ENCODE measurements around the gene E2F4. TPM values are rescaled to one million over a fixed set of nuclear protein-coding genes. Genes with fewer than 3 reads are reported as not detected.

Gene E2F4
- polyA plus RNA-seq, 2 of the 4 experiments (the other 2 are of a cell fraction): 65.1 to 66.6 TPM

DNA sequence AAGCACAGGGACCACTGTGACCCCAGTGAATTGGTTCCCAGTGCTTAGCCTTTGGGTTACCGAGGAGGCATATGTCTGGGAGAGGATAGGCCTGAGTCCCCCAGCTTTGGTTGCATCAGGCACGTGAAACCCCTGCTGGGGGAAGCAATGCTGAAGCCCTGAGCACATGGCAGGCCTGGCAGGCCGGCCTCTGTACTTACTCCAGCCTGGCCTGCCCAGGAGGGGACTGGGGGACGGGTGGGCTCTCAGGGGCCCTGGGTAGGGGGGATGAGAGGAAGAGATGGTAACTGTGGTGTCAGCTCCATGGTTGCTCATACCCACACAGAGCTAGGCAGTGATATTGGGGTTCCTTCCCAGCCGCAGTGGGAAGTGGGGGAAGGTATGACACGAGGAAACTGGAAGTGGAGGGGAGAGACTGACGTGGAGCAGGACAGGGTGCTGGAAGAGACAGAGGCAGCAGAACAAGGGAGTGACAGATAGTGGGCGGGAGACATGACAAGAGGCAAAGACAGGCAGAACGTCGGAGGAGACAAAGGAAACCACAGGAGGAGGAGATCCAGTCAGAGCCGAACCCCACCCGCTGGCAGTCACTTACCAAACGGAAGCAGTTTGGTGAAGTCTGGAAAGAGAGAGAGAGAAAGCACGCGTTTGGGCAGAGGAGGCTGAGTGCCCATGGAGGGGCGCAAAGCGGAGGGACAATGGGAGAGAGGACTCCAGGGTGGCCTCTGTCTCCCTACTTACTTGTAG, 44.0 kb downstream of the E2F4 start:
- DNase-seq (ENCODE audit: low read depth in 1 of 2, low spot score in 1 of 2) (no peak), FAIRE-seq (no peak), ATAC-seq (no peak; a peak in 1 of 6 replicates)
- ChIA-PET CTCF (interaction anchor here (0.6 to 14.1 kb wide), 3 partner anchors 9 to 192 kb away, joined by 3 to 138 read pairs (median 5); partner anchors contain the start of genes FHOD1, SLC9A5 and TMEM208), POLR2A (interaction anchor here (0.5 to 3.1 kb wide), 4 partner anchors 8 to 32 kb away, joined by 3 to 20 read pairs (median 3); partner anchors contain the start of genes FHOD1 and TMEM208)
- Histone ChIP-seq H3K4me1 (peaks cover 13% of the 10 kb centered on the region), H3K4me3 (no peak overlapping the region), H3K9me3 (no peaks in the 10 kb centered on the region), H3K4me2 (no peak overlapping the region), H3K27ac (no peak overlapping the region; a peak in 1 of 6 replicates)
- TF ChIP-seq HMGXB4 (CRISPR knock-in tag; IDR thresholded peaks at IDR 0.05; ENCODE audit: borderline replicate concordance) (no peak), HOXA7 (CRISPR knock-in tag; IDR thresholded peaks at IDR 0.05) (no peak), POLR2A (IDR thresholded peaks at IDR 0.05; ENCODE audit: low read length) (no peak), TFCP2L1 (CRISPR knock-in tag; IDR thresholded peaks at IDR 0.05) (no peak)
- 87% methylated on average over 15 of the region's 17 CpGs for WGBS (ENCODE audit: missing lambda C conversion rate)

DNA sequence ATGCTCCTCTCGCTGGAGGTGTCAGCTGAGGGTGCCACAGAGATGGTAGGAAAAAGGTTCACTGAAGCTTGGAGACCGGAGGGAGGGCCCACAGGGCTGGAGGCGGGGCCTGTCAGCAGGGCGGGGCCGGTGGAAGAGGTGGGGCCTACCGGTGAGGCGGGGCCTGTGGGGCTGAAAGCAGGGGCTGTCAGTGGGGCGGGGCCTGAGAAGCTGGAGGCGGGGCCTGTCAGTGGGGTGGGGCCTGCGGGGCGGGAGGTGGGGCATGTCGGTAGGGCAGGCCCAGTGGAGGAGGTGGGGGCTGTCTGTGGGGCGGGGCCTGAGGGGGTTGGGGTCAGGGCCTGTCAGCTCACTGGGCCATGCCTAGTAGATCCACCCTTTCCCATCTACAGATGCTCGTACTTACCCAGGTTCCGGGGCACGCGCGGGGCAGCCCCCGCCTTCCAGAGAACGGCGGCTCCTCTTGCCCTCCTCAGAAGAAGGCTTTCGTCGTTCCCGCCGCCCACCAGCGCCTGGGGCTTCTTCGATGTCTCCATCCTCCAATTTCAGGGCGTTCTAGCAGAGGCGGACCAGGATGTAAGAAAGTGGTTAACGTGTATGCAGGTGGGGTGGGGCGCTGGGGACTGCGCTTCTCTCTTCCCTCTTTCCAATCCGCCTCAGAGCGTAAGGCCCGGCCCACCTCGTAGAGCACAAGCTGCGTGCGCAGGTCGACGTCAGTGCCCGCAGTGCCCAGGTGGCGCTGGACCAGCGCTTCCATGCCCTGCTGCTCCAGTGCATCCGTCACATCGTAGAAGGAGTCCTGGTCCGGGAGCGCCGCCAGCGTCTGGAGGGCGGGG, 44.8 kb downstream of the E2F4 start:
- Histone ChIP-seq H3K9me3 (no peaks in the 10 kb centered on the region), H3K4me1 (peaks cover 21% of the 10 kb centered on the region), H3K27ac (no peak overlapping the region; a peak in 1 of 6 replicates), H3K4me2 (no peak overlapping the region), H3K4me3 (no peak overlapping the region)
- ChIA-PET POLR2A (interaction anchor here (0.5 to 3.1 kb wide), 4 partner anchors 9 to 33 kb away, joined by 3 to 20 read pairs (median 4); partner anchors contain the start of genes FHOD1 and TMEM208), CTCF (interaction anchor here (0.6 to 14.1 kb wide), 3 partner anchors 9 to 191 kb away, joined by 3 to 138 read pairs (median 5); partner anchors contain the start of genes FHOD1, SLC9A5 and TMEM208)
- FAIRE-seq (no peak), DNase-seq (ENCODE audit: low read depth in 1 of 2, low spot score in 1 of 2) (peak; percentile 75 to 86), ATAC-seq (peak; percentile 37 to 77)
- WGBS (ENCODE audit: missing lambda C conversion rate): 84% methylated on average over 41 of the region's 50 CpGs
- TF ChIP-seq ESRRA (IDR thresholded peaks at IDR 0.05; ENCODE audit: borderline replicate concordance, low read length): no peak
- no peak for TF ChIP-seq NR3C1 (IDR thresholded peaks at IDR 0.05)
- TF ChIP-seq ZFP36 (IDR thresholded peaks at IDR 0.05; ENCODE audit: borderline replicate concordance, partially characterized antibody): no peak
- no peak for TF ChIP-seq SMC3 (IDR thresholded peaks at IDR 0.05)
- TF ChIP-seq FOSB (CRISPR knock-in tag; IDR thresholded peaks at IDR 0.05): no peak
- TF ChIP-seq SREBF2 (IDR thresholded peaks at IDR 0.05): no peak
- TF ChIP-seq TP53 (CRISPR knock-in tag; IDR thresholded peaks at IDR 0.05): no peak
- TF ChIP-seq GATA3 (IDR thresholded peaks at IDR 0.05; ENCODE audit: borderline replicate concordance): no peak
- TF ChIP-seq MAZ (IDR thresholded peaks at IDR 0.05; ENCODE audit: borderline replicate concordance, low read depth, low read length): peak; percentile 45; the same call in 1 of the 2 replicates

DNA sequence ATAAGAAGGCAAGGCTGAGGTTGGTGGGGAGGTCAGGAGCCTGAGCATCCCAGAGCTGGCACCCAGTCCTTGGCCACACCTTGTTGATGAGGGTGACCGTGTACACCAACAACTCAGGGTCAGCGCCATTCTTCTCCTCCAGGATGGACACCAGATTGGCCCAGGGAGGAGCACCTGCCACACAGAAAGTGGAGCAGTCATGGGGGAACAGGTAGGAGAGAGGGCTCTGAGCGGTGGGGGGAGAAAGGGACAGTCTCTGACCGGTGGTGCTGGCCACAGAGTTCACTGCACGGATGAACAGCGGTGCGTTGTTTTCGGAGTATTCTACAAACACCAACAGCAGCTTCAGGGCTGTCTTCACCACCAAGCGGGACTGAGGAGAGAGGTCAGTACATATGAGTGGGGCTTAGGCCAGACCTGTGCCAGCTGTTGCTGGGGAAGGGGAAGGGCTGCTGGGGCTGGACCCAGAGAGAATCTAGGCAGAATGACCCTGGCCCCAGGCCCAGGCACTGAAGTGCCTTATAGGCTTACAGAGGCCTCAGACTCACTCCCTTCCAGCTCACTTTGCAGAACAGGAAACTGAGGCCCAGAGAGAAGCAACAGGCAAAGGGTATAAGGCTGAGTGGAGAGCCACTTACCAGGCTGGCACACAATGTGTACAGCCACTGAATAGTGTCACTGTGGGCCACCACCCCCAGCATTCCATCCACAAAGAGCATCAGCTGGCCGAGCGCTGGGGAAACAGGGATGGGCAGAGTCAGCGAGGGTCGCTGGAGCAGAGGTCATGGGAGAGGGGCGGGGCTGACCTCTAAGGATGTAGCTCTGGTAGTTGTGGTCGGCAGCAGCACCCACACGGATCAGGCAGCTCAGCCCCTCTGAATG, 45.7 kb downstream of the E2F4 start:
- Histone ChIP-seq H3K9me3 (no peaks in the 10 kb centered on the region), H3K27ac (no peak overlapping the region), H3K4me2 (no peak overlapping the region), H3K4me1 (peaks cover 29% of the 10 kb centered on the region), H3K4me3 (no peak overlapping the region)
- POLR2A ChIA-PET: interaction anchor here (2.4 to 3.1 kb wide), 2 partner anchors 10 kb away, joined by 14 to 20 read pairs; partner anchors contain the start of gene TMEM208
- ATAC-seq: no peak
- DNase-seq (ENCODE audit: low read depth in 1 of 2, low spot score in 1 of 2): no peak
- 91% methylated on average over 16 of the region's 16 CpGs for WGBS (ENCODE audit: missing lambda C conversion rate)
- FAIRE-seq: no peak
- no peak for TF ChIP-seq EHMT2 (IDR thresholded peaks at IDR 0.05; ENCODE audit: low read depth)
- TF ChIP-seq, protein P1, sequence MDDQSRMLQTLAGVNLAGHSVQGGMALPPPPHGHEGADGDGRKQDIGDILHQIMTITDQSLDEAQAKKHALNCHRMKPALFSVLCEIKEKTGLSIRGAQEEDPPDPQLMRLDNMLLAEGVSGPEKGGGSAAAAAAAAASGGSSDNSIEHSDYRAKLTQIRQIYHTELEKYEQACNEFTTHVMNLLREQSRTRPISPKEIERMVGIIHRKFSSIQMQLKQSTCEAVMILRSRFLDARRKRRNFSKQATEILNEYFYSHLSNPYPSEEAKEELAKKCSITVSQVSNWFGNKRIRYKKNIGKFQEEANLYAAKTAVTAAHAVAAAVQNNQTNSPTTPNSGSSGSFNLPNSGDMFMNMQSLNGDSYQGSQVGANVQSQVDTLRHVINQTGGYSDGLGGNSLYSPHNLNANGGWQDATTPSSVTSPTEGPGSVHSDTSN (IDR thresholded peaks at IDR 0.05): no peak
- no peak for TF ChIP-seq HOXB5 (CRISPR knock-in tag; IDR thresholded peaks at IDR 0.05)
- no peak for TF ChIP-seq HEYL (CRISPR knock-in tag; IDR thresholded peaks at IDR 0.05)
- TF ChIP-seq PHF8 (IDR thresholded peaks at IDR 0.05; ENCODE audit: borderline replicate concordance, low read depth): no peak
- no peak for TF ChIP-seq ZFP36 (IDR thresholded peaks at IDR 0.05; ENCODE audit: borderline replicate concordance, partially characterized antibody)
- no peak for TF ChIP-seq HMGXB4 (CRISPR knock-in tag; IDR thresholded peaks at IDR 0.05; ENCODE audit: borderline replicate concordance)
- no peak for TF ChIP-seq USF2 (IDR thresholded peaks at IDR 0.05)
- TF ChIP-seq NFE2L2 (conservative IDR thresholded peaks at IDR 0.05; ENCODE audit: low read length): no peak
- CTCF ChIA-PET: interaction anchor here (1.9 to 14.1 kb wide), 4 partner anchors 8 to 41 kb away, joined by 5 to 138 read pairs (median 10); partner anchors contain the start of genes FHOD1, PLEKHG4, SLC9A5 and TMEM208
